GM12878 (cell line): ENCODE measurements around the gene VGLL4. TPM values are rescaled to one million over a fixed set of nuclear protein-coding genes. Genes with fewer than 3 reads are reported as not detected.

Experiments used
- ATAC-seq: fragments of 200-7000 bp; cut with Tn5 transposase; 3 replicates; pipeline ENCODE4 v1.9.1; 2020; ENCODE audit warnings: mild to moderate bottlenecking, moderate library complexity
- BruUV-seq: library from RNA; stranded (reverse); fragments of 400-500 nt; replicated peaks from 2 replicates; lab custom pipeline; 2021; lab: Mats Ljungman, UMichigan
- CTCF ChIA-PET: fragments of 300-600 bp; sonication (Branson Sonifier 250); formaldehyde crosslinking; extraction: SDS; loops from one replicate; lab custom pipeline; 2021; ENCODE audit warnings: inconsistent platforms; lab: Yijun Ruan, JAX
- POLR2A ChIA-PET: fragments of 350-600 bp; formaldehyde crosslinking; extraction: SDS; loops from one replicate; lab custom pipeline; 2021; ENCODE audit warnings: inconsistent platforms; lab: Charles Lee
- RAD21 ChIA-PET: fragments of 300-600 bp; sonication (Branson Sonifier 250); formaldehyde crosslinking; loops from one replicate; lab custom pipeline; 2023; ENCODE audit warnings: antibody characterized with exemption; ENCODE audit not compliant: unreplicated experiment; lab: Charles Lee
- SMC1A ChIA-PET: fragments of 300-600 bp; sonication (Branson Sonifier 250); formaldehyde crosslinking; loops from one replicate; lab custom pipeline; 2023; ENCODE audit not compliant: unreplicated experiment, uncharacterized antibody; lab: Charles Lee
- DNase-seq: peaks from one replicate; pipeline ENCODE4 v3.0.0-alpha.2; 2011; ENCODE audit warnings: low read depth, low spot score
- FAIRE-seq: peaks from 3 replicates; lab custom pipeline; 2011; peaks lifted over from hg19 to GRCh38; lab: Jason Lieb, UNC
- H2AFZ ChIP-seq: 2 replicates; pipeline ENCODE4 v1.6.0; 2011; ENCODE audit warnings: low read depth, low read length, control low read depth; ENCODE audit not compliant: control insufficient read depth
- H3K27ac ChIP-seq: 2 replicates; pipeline ENCODE4 v1.5.1; 2011; ENCODE audit warnings: control low read depth; ENCODE audit not compliant: control insufficient read depth, insufficient read depth
- H3K27me3 ChIP-seq, 2 experiments: replicated peaks in 1 of 2; 2 replicates each; pipeline versions ENCODE4 v1.6.0 to v1.6.1; 2011; ENCODE audit warnings: low read length in 1 of 2; ENCODE audit not compliant: control insufficient read depth in 2 of 2, insufficient read depth in 2 of 2
- H3K36me3 ChIP-seq, 2 experiments: 2 replicates each; pipeline ENCODE4 v1.5.1; 2011; ENCODE audit warnings: low read length in 1 of 2; ENCODE audit not compliant: control insufficient read depth in 2 of 2, insufficient read depth in 2 of 2
- H3K4me1 ChIP-seq: 2 replicates; pipeline ENCODE4 v1.6.1; 2011; ENCODE audit warnings: mild to moderate bottlenecking, low read length, moderate library complexity, mixed read lengths; ENCODE audit not compliant: control insufficient read depth, insufficient read depth
- H3K4me2 ChIP-seq: 2 replicates; pipeline ENCODE4 v1.6.0; 2011; ENCODE audit warnings: control low read depth; ENCODE audit not compliant: control insufficient read depth, insufficient read depth
- H3K4me3 ChIP-seq: fragments of 200-600 bp; sonication (generic); 2 replicates; pipeline ENCODE4 v1.5.1; 2016
- H3K79me2 ChIP-seq: 2 replicates; pipeline ENCODE4 v1.6.0; 2011; ENCODE audit warnings: low read length; ENCODE audit not compliant: control insufficient read depth, insufficient read depth
- H3K9ac ChIP-seq: 2 replicates; pipeline ENCODE4 v1.8.0; 2011; ENCODE audit warnings: low read length, control low read depth, mixed read lengths; ENCODE audit not compliant: control insufficient read depth, insufficient read depth
- H3K9me3 ChIP-seq: replicated peaks from 3 replicates; pipeline ENCODE4 v1.5.1; 2011; ENCODE audit warnings: mild to moderate bottlenecking, low read length; ENCODE audit not compliant: control insufficient read depth, insufficient read depth
- H4K20me1 ChIP-seq: 2 replicates; pipeline ENCODE4 v1.6.0; 2011; ENCODE audit not compliant: control insufficient read depth, insufficient read depth
- E2F4 ChIP-seq: IDR thresholded peaks from 2 replicates; pipeline ENCODE4 v1.6.1; 2012; ENCODE audit warnings: low read depth, low read length, improper control_type of control experiment
- E4F1 ChIP-seq: fragments of 450-650 bp; IDR thresholded peaks from 2 replicates; pipeline ENCODE4 v1.6.1; 2018; ENCODE audit warnings: borderline replicate concordance, mild to moderate bottlenecking; ENCODE audit not compliant: partially characterized antibody
- ETV6 ChIP-seq, 2 experiments: fragments of 450-650 bp in 1 of 2; IDR thresholded peaks in 1 of 2; conservative IDR thresholded peaks in 1 of 2; 2 replicates each; pipeline ENCODE4 v1.6.1; 2014; ENCODE audit warnings: antibody characterized with exemption in 1 of 2, borderline replicate concordance in 1 of 2, low read depth in 1 of 2, mild to moderate bottlenecking in 1 of 2, moderate library complexity in 1 of 2
- IRF4 ChIP-seq: IDR thresholded peaks from 2 replicates; pipeline ENCODE4 v1.6.1; 2011; ENCODE audit warnings: low read depth, low read length
- NFYB ChIP-seq: IDR thresholded peaks from 2 replicates; pipeline ENCODE4 v1.6.1; 2011; ENCODE audit warnings: low read depth, mild to moderate bottlenecking, low read length, improper control_type of control experiment, moderate library complexity; ENCODE audit not compliant: insufficient read depth
- PRDM15 ChIP-seq: fragments of 450-650 bp; formaldehyde crosslinking; IDR thresholded peaks from 2 replicates; pipeline ENCODE4 v1.4.0; 2020; ENCODE audit warnings: mild to moderate bottlenecking, moderate library complexity
- RELA ChIP-seq: fragments of 450-650 bp; IDR thresholded peaks from 2 replicates; pipeline ENCODE4 v1.8.0; 2014; ENCODE audit warnings: borderline replicate concordance; ENCODE audit not compliant: partially characterized antibody
- RUNX3 ChIP-seq: IDR thresholded peaks from 2 replicates; pipeline ENCODE4 v1.6.1; 2012; ENCODE audit warnings: low read length, inconsistent platforms
- TARDBP ChIP-seq: IDR thresholded peaks from 2 replicates; pipeline ENCODE4 v1.6.1; 2016; ENCODE audit warnings: borderline replicate concordance
- ZBED1 ChIP-seq: IDR thresholded peaks from 2 replicates; pipeline ENCODE4 v1.6.1; 2016; ENCODE audit warnings: borderline replicate concordance
- ZNF24 ChIP-seq: fragments of 450-650 bp; IDR thresholded peaks from 2 replicates; pipeline ENCODE4 v1.6.1; 2017; ENCODE audit warnings: antibody characterized with exemption, mild to moderate bottlenecking
- ZZZ3 ChIP-seq: IDR thresholded peaks from 2 replicates; pipeline ENCODE4 v1.6.1; 2011; ENCODE audit warnings: low read depth; ENCODE audit not compliant: control insufficient read depth, insufficient read length
- WGBS: methylation state at CpG from one replicate; pipeline ENCODE4 v1.1.6; 2016; ENCODE audit warnings: low lambda C conversion rate; ENCODE audit not compliant: insufficient replicate concordance, insufficient coverage; ENCODE audit errors: missing lambda C conversion rate; 5-methylcytosine and 5-hydroxymethylcytosine counted together
- in situ Hi-C: fragments of 300-500 bp; cut with MboI; formaldehyde crosslinking; loops from 9 replicates; pipeline ENCODE4 v1.14.3; 2018; ENCODE audit warnings: mixed read lengths
- intact Hi-C: fragments of 100-400 bp; cut with micrococcal nuclease; formaldehyde crosslinking; loops from one replicate; pipeline ENCODE4 v1.14.2; 2022; ENCODE audit not compliant: unreplicated experiment
- polyA plus RNA-seq, 11 experiments: library from polyadenylated mRNA; depleted of rRNA in 4 of 11; unstranded in 6 of 11; stranded (reverse) in 5 of 11; fragments of >200 nt; fragmentation: Nextera tagmentation in 4 of 11; fragmentation: Illumina TruSeq in 1 of 11; extraction: Ambion mirVana in 4 of 11; extraction: Trizol in 1 of 11; gene quantifications; 1 replicate in 1 of 11; 2 replicates in 10 of 11; pipeline versions ENCODE4 v1.2.1 to v1.2.3, GENCODE V29; 2011 to 2016; ENCODE audit warnings: inconsistent platforms in 2 of 11, missing spikeins in 2 of 11, low read depth in 1 of 11
- total RNA-seq, 4 experiments: library from RNA; depleted of rRNA in 3 of 4; stranded (reverse); fragments of >200 nt in 3 of 4; fragmentation: Illumina TruSeq in 1 of 4; extraction: Trizol in 1 of 4; gene quantifications; 2 replicates each; pipeline versions ENCODE4 v1.2.1 to v1.2.3, GENCODE V29; 2013 to 2021

Gene VGLL4
- total and polyA plus RNA-seq, 10 of the 15 experiments (the other 5 are each of a cell fraction or from before 2014, with no cell fraction given), result 0.44 to 38.1 (median 16.1) TPM

- TF ChIP-seq E2F4, result no peak
- no peak for TF ChIP-seq RELA
- no peak for TF ChIP-seq ZBED1
- no peak for TF ChIP-seq ETV6 (conservative IDR thresholded peaks at IDR 0.05 in 1 of 2, IDR thresholded peaks at IDR 0.05 in 1 of 2; ENCODE audit: borderline replicate concordance in 1 of 2, low read depth in 1 of 2)
Observed at GRCh38 chr3:11547498-11547897, 96.2 kb downstream of the VGLL4 start (continued).

GRCh38 chr3:11546657-11547302, 96.9 kb downstream of the VGLL4 start:
- Histone ChIP-seq H3K4me2 (no peak overlapping the region), H4K20me1 (no peaks in the 10 kb centered on the region), H3K4me1 (no peaks in the 10 kb centered on the region), H3K9me3 (no peaks in the 10 kb centered on the region; the same call in 2 of the 3 replicates), H3K27me3 (no peaks in the 10 kb centered on the region), H2AFZ (no peak overlapping the region), H3K9ac (no peak overlapping the region), H3K4me3 (no peak overlapping the region), H3K79me2 (no peaks in the 10 kb centered on the region), H3K27ac (no peak overlapping the region), H3K36me3 (no peaks in the 10 kb centered on the region)
- ChIA-PET CTCF (no interaction called here), POLR2A (no interaction called here), RAD21 (no interaction called here), SMC1A (no interaction called here)
- FAIRE-seq (no peak), ATAC-seq (no peak), DNase-seq (no peak)
- intact Hi-C loops, result no loop called here
- BruUV-seq, result no TSS peak
- in situ Hi-C loops, result no loop called here
- 89% methylated on average over 9 of the region's 9 CpGs for WGBS
- TF ChIP-seq NFYB (no peak), ZNF24 (no peak), ZZZ3 (no peak), TARDBP (no peak), IRF4 (no peak), PRDM15 (CRISPR knock-in tag) (no peak), E4F1 (no peak), RUNX3 (no peak)
